Chondrocyte (in vitro differentiated cells): Measurements from ENCODE around the gene IP6K3. TPM values are rescaled to one million over a fixed set of nuclear protein-coding genes. Genes with fewer than 3 reads are reported as not detected.

ENCODE experiments used
- DNase-seq: peaks from one replicate; pipeline ENCODE4 v3.0.0; 2021; ENCODE audit warnings: mixed read lengths, low spot score
- H3K27ac Mint-ChIP-seq: one replicate; pipeline ENCODE4 v1.8.0; 2021; ENCODE audit warnings: mild to moderate bottlenecking, moderate library complexity, mixed read lengths; ENCODE audit not compliant: unreplicated experiment
- H3K27me3 Mint-ChIP-seq: 2 replicates; pipeline ENCODE4 v1.8.0; 2021; ENCODE audit warnings: low read depth, mixed read lengths
- H3K36me3 Mint-ChIP-seq: 2 replicates; pipeline ENCODE4 v1.8.0; 2021; ENCODE audit warnings: low read depth, mixed read lengths
- H3K4me1 Mint-ChIP-seq: 2 replicates; pipeline ENCODE4 v1.8.0; 2021; ENCODE audit warnings: low read depth, mild to moderate bottlenecking, mixed read lengths
- H3K4me3 Mint-ChIP-seq: one replicate; pipeline ENCODE4 v1.8.0; 2021; ENCODE audit warnings: mild to moderate bottlenecking, moderate library complexity, mixed read lengths; ENCODE audit not compliant: unreplicated experiment
- H3K9me3 Mint-ChIP-seq: 2 replicates; pipeline ENCODE4 v1.8.0; 2021; ENCODE audit warnings: low read depth, mixed read lengths
- total RNA-seq: library from RNA; stranded (reverse); gene quantifications from 3 replicates; pipeline ENCODE4 v1.2.1, GENCODE V29; 2021
- TF ChIP-seq, protein P1 (sequence below): fragments of 200-600 bp; sonication (generic); IDR thresholded peaks from 2 replicates; pipeline ENCODE4 v1.5.0; 2021; ENCODE audit warnings: antibody characterized with exemption, mild to moderate bottlenecking, moderate library complexity

IP6K3 gene
- total RNA-seq, 1 donor from 2014 or later: 6.5 TPM

DNA sequence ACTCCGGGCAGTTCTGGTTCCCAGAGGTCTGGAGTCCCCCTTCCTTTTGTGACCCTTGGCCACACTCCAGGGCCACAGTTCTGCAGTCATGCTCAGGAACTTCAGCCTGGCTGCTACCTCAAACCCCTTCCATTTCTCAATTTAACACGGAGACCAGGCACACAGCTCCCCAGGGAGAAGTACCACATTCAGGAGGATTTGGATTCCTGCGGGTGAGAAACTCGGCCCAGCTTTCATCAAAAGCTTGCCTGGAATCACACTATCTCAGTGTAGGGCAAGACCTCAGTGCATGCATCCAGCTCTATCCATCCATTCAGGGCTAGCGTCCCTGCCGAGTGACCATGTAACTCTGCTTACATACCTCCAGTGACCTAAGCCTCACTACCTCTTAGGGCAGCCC lies 16.8 kb upstream of the IP6K3 start:
- no peaks in the 10 kb centered on the region for H3K36me3 Mint-ChIP-seq
- no peaks in the 10 kb centered on the region for H3K27me3 Mint-ChIP-seq
- H3K9me3 Mint-ChIP-seq: peaks cover 8% of the 10 kb centered on the region
- TF ChIP-seq, protein P1, sequence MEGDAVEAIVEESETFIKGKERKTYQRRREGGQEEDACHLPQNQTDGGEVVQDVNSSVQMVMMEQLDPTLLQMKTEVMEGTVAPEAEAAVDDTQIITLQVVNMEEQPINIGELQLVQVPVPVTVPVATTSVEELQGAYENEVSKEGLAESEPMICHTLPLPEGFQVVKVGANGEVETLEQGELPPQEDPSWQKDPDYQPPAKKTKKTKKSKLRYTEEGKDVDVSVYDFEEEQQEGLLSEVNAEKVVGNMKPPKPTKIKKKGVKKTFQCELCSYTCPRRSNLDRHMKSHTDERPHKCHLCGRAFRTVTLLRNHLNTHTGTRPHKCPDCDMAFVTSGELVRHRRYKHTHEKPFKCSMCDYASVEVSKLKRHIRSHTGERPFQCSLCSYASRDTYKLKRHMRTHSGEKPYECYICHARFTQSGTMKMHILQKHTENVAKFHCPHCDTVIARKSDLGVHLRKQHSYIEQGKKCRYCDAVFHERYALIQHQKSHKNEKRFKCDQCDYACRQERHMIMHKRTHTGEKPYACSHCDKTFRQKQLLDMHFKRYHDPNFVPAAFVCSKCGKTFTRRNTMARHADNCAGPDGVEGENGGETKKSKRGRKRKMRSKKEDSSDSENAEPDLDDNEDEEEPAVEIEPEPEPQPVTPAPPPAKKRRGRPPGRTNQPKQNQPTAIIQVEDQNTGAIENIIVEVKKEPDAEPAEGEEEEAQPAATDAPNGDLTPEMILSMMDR: no peak
- H3K4me3 Mint-ChIP-seq: no peak overlapping the region
- H3K27ac Mint-ChIP-seq: no peak overlapping the region
- no peak for DNase-seq
- H3K4me1 Mint-ChIP-seq: peaks cover 24% of the 10 kb centered on the region

DNA sequence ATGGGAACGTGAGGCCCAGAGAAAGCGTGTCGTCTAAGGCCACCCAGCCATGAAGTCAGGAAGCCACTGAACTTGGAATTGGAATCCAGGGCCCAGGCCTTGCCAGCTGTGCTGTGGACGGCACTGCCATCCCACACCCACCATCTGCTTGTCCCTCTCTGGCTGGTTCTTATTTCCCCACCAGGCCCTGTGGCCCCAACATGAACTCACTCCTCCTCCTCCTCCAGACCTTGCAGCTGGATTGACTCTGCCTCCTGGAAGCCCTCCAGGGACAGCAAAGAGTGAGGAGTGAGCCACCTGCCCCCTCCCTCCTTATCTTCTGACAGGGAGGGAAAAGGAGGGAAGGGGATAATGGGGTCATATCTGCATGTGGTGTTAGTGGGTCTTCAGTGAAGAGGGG lies 16.0 kb upstream of the IP6K3 start:
- Mint-ChIP-seq H3K9me3 (peaks cover 8% of the 10 kb centered on the region), H3K36me3 (no peaks in the 10 kb centered on the region), H3K4me1 (peaks cover 20% of the 10 kb centered on the region), H3K27ac (no peak overlapping the region), H3K4me3 (no peak overlapping the region), H3K27me3 (no peaks in the 10 kb centered on the region)
- TF ChIP-seq, protein P1: no peak
- no peak for DNase-seq

DNA sequence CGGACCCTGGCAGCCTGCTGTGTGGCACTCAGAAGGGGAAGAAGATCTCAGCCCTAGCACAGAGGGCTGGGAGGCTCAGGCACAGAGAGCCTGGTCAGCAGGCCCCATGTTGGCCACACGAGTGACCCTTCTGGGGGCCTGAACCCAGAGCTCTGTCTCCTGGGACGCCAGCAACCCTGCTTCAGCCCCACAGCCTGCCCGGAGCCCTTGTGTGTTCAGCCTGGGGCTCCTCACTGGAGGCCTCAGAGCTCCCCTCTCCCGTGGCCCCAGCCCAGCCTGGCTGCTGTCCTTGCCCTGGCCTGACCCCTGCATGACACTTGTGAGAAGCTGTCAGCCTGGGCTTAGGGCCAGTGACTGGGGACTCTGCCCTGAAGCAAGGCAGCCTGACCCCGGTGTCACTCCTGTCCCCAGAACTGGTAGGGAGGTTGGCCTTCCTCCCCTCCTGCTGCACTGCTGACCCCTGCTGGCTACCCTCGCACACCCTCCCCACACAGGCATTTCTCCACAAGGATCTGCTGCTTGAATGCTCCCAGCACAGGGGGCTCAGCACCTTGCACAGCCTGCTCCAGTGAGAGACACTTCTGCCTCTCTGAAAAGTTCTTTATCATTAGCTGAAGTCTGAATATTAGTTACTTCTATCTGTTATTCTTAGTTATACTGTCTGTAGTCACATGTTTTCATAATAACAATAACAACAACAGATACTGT lies 15.4 kb upstream of the IP6K3 start:
- Mint-ChIP-seq H3K9me3 (peaks cover 5% of the 10 kb centered on the region), H3K27ac (no peak overlapping the region), H3K4me3 (no peak overlapping the region), H3K27me3 (no peaks in the 10 kb centered on the region), H3K4me1 (peaks cover 20% of the 10 kb centered on the region), H3K36me3 (no peaks in the 10 kb centered on the region)
- TF ChIP-seq, protein P1: peak; percentile 78
- no peak for DNase-seq

DNA sequence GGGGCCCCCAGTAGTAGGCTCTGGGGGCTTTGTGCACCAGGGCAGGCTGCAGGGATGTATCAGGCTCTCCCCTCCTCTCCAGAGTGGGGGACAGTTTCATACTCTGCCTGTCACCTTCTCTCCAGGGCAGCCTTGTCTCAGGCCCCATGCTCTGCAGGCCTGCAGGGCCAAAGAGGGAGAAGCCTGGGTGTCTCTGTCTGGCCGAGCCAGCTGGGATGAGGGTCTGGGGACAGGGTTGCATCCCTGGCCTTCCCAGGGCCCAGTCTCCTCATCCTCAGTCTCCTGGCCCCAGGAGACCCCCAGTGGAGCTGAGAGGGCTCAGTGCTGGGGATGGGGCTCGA lies 14.8 kb upstream of the IP6K3 start:
- H3K27ac Mint-ChIP-seq: no peak overlapping the region
- H3K36me3 Mint-ChIP-seq: no peaks in the 10 kb centered on the region
- no peak overlapping the region for H3K4me3 Mint-ChIP-seq
- peaks cover 20% of the 10 kb centered on the region for H3K4me1 Mint-ChIP-seq
- no peaks in the 10 kb centered on the region for H3K27me3 Mint-ChIP-seq
- H3K9me3 Mint-ChIP-seq: peaks cover 2% of the 10 kb centered on the region
- no peak for DNase-seq
- TF ChIP-seq, protein P1: no peak

DNA sequence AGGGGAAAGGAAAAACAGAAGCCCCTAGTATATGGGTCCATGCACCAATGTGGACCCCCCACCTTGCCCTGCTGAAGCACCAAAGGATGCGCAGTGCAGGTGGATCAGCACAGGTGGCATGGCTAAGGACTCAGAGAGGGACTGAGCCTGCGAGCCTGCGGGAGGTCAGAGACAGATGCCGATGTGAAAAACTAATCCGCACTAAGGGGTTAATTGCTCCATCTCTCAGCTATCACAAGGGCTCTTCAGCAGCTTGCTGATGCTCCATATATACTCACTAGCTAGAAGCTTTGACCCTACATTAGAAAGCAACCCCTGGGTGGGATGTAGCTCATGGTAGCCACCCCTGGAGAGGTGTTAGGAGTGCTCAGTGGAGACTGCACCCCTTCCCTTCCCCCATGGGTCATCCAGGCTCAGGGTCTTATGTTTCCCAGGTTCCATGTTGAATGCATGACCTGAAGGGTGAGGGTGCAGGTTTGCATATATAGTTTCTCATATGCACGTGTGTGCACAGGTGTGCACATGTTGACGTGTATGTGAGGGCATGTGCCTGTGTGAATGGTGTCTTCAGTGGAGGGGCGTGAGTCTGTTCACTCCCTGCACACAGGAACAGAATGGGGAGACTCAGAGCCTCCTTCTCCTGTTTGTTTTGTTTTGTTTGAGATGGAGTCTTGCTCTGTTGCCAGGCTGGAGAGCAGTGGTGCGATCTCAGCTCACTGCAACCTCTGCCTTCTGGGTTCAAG lies 13.4 kb upstream of the IP6K3 start:
- Mint-ChIP-seq H3K4me1 (peaks cover 20% of the 10 kb centered on the region), H3K9me3 (no peaks in the 10 kb centered on the region), H3K27ac (no peak overlapping the region), H3K4me3 (no peak overlapping the region), H3K36me3 (no peaks in the 10 kb centered on the region), H3K27me3 (no peaks in the 10 kb centered on the region)
- DNase-seq: no peak
- TF ChIP-seq, protein P1: no peak
